HG03432 (cell line): ENCODE results near the gene KIRREL3.

ENCODE experiments used
- ATAC-seq: cut with Tn5 transposase; IDR thresholded peaks from one replicate; pipeline ENCODE4 v1.9.1; 2021; ENCODE audit warnings: mild to moderate bottlenecking, moderate library complexity; ENCODE audit not compliant: unreplicated experiment

Gene KIRREL3

DNA sequence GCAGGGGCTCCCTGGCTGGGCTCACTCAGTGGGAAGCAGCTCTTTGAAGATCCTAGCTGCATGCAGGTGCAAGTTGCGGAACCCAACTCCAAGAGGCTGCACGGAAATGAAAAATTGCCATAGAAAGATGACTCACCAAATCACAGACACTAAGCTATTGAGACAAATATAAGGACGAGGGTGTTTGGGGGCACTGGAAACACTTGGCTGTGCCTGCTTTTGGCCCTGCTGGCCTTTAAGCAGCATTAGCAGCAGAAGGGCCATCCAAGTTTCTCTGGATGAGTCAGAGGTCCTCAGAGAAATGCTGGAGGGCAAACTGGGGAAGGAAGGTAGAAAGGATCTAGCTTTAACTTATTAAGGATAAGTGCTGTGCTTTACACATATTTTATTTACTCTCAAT is 282.3 kb downstream of the KIRREL3 start:
- no peak for ATAC-seq

DNA sequence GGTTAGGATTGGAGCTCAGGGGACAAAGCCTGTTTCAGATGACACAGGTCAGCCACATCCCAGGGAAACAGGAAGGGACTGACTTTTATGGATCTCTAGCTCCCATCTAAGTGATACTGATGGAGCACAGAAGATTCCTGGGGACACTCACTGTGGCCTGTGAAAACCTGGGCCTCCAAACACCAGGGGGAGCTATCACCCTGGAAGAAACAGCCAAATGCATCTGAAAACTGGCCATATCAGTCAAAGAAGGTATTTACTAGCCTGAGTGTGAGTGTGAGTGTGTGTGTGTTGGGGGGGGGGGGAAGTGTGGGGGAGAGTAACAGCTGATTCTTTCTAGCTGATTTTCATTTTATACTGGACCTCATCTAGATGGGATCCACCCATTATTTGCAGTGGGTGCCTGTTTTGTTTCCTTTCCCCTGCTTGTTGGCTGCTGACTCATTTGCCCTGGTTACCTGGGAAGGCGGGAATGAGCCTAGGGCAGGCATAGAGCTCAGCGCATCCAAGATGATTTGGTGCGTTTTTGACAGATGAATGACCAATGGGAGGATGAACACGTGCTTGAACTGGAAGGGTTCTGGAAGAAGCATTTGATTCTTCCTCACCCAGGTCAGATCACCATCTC is 284.0 kb downstream of the KIRREL3 start:
- no peak for ATAC-seq

DNA sequence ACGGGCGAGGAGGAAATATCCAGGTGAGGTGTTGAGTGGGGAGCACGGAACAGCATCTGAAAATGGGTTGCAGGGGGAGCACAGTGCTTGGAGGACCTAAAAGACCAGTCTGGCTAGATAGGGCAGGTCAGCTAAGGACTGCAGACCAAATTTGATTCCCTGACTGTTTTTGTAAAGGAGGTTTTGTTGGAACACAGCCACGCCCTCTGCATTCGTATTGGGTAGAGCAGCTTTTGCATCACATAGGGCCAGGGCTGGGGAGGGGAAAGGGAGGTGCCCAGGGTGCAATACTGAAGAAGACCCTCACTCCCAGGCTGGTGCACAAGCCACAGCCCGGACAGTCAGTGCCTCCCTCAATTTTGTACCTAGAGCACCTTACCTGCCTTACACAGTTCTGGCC is 286.8 kb downstream of the KIRREL3 start:
- no peak for ATAC-seq

DNA sequence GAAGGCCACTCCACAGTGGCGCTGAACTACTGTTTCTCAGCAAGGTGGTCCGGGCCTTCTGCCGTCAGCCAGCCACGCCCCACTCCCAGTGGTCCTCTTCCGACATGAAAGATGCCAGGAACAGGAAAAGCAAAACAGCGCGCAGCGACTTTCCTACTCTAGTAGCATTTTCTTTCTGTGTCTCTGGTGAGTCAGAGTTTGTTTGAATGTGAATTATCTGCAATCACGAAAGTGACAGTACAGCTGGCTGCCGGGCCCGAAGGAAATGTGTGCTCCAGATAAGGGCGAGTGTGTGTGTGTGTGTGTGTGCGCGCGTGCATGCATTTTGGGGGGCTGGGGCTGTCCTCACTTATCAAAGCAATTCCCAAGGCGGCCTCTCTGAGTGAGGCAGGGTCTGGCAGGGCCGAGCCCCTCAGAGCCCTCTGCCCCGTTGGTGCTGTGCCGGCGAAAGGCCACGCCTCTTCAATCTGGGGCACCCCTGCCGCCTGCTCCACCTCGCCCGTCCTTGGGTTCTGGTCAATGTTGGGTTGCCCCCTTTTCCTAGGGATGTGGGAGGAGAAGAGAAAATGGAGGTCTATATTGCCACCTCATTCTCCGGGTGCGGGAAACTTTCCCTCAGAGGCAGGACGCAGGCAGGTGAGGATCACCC is 288.5 kb downstream of the KIRREL3 start:
- no peak for ATAC-seq

DNA sequence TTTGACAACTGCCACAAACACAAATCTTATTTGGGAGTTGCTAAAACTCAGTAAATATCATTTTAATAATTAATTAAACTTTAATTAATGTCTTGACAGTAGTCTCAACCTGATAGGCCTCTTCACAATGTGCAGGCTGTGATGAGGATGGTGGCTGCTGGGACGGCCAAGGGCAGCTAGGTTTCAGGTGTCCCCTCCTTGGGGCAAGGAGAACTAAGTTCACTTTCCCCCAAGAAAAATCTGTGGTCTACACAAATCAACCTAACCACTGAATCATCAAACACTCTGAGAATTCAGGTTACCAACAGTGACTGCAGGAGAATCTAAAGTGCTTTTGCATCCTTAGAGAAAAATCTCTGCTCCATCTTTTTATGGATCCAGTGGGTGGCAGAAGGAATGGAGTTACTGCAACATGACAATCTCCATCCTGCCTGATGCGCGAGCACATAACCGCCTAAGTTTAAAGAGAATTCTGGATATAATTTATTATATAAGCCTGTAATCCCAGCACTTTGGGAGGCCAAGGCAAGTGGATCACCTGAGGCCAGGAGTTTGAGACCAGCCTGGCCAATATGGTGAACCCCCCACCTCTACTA is 289.7 kb downstream of the KIRREL3 start:
- no peak for ATAC-seq

DNA sequence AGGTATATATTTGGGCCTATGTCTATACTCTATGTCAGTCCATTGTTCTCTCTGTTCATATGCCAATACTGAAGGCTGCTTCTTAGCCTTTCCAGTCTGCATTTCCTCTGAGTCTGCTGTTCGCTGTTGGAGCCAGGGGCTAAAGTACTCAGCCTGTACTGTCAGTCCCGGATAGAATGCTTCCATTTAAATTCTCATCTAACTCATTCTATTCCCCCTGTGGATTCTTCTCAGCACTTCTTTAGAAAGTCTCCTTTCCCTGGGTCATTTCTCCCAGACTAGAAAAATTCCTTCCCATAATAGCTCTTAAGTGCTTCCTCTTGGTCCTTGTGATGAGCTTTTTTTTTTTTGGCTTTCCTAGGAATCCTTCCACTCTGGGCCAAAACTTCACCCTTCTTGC is 293.1 kb downstream of the KIRREL3 start:
- no peak for ATAC-seq

DNA sequence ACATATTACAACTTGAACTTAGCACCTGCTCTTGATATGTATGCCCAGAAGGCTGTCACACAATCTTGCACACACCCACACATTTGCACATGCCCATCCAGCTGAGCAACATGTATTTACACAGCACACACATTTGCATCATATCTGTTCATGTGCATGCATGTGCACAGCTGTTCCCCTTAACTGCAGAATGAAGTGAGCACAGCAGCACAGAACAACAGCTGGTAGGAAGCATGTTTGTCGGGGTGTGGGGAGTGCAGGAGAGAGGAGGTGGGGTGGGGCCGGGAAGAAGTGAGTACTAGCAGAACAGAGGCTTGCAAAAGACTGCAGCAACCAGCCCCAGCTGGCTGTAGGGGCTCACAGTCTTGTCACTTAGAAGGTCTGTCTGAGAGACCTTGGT is 296.5 kb downstream of the KIRREL3 start:
- ATAC-seq, result no peak

DNA sequence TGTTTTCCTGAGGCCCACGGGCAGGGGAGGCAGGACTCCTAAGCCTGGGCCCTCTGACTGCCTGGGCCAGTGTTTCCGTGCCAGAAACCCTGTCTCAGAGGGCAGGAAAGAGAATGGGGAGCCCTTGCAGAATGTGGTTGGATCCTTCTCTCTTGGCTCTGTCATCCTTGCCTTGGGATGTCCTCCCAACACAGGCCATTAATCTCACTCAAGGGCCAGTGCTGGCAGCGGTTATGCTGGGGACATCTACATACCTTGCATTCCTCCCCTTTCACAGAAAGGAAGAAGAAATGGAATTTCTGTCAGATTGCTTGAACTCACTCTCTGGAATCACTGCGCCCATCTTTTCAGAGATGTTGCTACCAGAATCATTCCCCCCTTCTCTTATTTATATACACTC is 296.9 kb downstream of the KIRREL3 start:
- no peak for ATAC-seq

DNA sequence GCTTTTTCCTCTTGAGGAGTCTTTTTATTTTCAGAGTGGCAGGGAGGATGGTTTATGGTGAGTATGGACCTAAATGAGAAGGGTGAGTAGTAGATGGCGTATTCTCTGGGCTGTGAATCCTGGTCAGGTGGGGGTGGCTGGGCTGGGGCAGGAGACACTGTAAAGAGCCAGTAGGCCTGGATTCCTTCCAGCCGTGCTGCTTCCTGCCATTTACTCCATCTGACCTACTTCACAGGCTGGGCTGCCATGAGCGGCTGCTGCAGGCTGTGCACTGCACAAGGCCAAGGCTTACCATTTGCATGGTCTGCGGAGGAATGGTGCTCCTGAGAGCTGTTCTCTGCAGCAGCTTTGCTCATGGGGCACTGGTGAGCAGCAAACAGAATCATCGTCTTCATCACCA is 297.6 kb downstream of the KIRREL3 start:
- ATAC-seq, result no peak

DNA sequence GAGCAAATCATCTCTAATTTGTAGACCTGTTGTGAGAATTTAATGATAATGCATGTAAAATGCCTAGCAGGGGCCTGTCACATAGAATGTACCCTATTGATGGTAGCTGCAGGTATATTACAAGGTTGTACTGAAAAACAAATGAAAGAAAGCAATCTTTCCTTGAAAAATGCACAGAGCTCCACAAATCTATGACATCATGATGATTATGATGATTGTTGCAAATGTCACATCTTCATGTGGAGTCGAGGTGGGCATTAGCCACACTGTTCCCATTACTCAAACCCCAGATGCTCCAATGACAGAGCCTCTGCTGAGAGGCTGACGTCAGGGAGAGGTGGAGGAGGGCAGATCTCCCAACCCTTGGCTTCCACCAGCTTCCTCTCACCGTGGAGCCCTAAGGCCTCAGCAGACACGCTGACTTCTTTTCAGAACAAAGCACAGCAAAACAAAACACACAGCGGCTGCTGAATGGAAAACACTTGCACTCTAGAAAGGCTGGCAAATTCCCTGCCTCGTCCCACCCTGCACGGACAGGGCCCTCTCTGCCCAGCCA is 298.3 kb downstream of the KIRREL3 start:
- no peak for ATAC-seq

DNA sequence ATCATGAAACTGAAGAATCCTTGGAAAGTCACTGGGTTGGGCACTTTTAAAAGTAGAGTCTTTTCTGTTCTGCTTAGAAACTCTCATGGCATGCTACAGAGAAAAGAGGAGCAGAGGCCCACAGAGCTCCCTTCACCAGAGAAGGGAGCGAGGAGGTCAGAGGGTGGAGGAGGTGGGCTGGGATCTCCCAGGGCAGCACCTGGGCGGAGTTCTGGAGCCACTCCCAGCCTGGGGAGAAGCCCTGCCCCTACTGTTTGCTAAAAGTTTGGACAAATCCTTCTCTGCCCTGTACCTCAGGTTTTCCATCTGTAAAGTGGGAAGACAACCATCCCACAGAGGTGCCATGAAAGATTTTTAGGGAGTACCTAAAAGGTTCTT is 299.1 kb downstream of the KIRREL3 start:
- no peak for ATAC-seq

DNA sequence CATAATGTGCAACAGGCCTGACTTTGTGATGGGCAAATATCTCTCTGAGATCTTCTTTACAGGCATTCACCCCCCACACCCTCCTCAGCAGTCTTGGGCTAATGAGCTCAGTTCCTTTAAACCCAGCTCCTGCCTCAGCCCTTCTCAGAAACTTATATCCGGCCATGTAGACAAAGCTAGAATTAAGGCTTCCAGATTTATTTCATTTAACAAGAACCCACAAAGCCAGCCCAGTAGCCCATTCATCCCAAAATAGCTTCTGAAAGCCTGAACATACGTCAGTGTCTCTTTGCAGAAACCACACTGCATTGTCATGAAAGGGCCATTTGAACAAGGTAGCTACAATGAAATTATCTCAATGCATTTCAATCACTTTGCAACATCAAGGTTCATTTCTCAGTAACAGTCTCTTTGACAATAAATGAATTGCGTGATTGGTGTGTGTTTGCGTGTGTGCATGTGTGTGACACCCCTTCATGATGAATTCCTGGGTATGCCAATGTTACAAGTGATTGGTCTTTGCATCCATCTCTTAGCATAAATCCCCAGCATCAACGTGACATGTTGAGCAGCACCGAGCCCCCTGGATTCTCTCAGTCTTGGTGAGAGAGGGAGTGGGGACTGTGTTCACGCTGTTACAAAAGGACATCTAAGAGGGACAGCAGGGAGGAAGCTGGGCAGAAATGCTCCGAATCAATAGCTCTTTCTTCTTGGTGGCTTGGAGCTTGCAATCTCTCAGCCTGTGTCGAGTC is 299.6 kb downstream of the KIRREL3 start:
- ATAC-seq, result peak; percentile 84

DNA sequence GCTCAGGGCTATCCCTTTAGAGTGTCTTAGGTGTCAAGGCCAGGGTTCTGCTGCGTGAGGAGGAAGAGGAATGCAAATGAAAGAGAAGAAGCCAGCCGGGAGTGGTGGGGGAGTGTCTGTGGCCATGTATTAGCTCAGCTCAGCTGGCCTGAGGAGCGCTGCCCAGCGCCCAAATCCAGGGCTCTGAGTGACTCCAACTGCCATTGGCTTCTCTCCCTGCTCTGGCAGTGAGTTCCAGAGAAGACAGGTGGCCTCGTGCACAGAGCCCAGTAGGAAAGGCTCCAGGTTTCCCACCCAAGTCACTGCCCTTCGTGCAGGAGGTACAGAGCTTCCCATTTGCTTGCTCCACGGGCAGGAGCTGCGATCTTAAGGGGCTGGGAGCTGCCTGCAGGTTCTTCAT is 302.0 kb downstream of the KIRREL3 start:
- ATAC-seq, result no peak

DNA sequence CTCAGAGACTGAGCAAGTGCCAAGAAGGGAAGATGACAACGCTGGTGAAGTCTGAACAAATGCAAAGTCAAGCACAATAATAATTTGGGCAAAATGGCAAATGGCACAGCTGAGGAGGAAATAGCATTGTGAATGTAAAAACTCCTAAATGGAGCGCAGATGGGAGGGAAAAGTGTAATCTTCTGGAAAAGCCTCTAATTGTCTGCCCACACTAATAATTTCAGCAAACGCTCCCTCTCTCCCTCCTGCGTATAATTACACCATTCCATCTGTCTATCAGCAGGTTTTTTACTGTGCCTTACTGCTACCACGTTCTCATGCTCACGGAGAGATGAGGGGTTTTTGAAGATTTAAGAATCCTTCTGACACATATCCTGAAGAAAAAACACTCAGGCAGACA is 302.6 kb downstream of the KIRREL3 start:
- no peak for ATAC-seq

DNA sequence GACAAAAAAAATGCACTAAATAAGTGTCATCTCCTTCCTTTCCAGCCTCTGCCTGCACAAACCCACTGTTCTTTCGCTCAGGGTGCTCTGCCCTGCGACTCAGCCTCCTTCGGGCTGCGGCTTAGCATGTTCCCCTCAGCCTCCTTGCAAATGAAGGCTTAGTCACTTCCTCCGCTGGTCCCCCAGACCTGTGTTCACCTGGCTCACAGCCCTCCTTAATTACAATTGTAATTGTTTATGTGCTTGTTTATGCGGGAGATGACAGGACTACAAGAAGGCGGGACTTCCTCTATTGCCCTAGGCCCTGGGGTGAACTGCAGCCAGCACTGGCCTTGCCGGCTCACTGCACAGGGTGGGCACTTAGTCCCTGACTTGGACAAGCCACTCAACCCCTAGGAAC is 303.6 kb downstream of the KIRREL3 start:
- no peak for ATAC-seq

DNA sequence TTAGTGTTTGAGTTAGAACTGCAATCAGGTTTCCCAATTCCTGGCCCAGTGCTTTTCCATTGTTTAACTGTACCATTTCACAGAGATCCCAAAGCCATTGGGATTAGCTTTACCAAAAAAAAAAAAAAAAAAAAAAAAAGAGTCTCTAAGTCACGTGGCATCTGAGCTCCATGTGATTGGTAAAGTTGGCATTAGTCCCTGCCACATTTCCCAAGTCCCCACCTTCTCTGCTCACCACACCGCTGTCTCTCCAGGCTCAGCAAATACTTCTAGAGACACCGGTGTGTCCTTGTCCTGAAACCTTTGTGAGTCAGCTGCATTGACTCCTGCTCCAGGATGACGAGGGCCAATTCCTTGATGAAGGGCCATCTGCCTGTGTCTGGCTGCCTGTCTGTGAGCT is 305.3 kb downstream of the KIRREL3 start:
- ATAC-seq, result no peak

DNA sequence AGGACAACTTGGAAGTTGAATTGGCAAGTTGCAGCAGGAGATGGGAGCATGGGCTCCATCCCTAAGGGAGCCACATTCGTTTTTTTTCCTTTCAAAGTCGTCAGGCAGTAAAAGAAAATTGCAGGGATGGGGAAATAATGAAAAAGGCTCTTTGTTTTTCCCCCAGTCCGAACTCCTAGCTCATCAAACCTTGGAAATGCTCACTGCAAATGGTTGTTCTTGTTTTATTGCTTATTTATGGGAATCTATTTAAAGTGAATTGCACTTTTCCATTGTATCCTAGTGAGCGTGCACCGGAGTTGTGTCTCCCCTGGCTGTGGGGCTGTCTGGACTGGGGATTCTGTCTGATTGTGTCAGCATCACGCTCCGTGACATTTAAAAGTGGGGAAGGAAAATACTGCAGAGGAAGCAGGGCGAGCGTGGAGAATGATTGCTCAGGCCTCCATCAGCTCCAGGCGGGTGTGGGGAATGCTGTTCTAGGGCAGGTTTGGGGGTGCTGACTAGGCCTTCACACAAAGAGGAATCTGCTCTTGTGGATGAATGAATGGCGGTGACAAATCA is 306.4 kb downstream of the KIRREL3 start:
- ATAC-seq, result no peak

DNA sequence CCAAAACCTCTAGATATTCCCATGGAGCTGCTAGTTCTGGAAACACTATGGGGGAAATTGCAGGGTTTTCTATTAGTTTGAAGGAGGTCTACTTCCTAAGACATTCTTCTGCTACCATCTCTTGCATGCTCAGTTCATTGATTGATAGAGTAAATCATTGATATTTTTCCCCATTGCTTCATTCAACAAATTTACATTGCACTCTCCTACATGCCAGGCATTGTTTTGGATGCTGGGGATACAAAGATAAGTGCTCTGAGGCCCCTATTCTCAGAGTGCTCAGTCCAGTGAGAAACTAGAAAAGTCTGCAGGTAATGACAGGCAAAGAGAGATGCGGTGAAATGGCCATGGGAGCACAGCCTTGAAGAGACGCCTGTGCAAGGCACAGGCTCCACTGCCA is 313.1 kb downstream of the KIRREL3 start:
- no peak for ATAC-seq

DNA sequence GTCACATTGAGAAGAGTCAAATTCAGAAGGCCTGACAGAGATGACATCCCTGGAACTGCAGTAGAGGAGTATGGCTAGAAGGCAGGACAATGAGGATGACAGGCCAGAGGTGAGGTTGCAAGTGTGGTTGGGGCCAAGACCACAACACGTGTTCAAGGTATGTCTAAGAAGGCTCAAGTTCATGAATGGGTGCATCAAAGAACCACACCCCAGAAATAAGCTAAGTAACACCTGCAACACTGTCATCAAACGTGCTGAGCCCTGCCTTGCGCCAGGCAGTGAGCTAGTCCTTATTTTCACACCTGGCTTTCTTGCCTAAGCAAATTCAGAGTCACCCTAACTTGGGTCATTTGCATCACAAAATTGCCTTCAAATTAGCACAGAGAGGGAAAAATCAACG is 313.6 kb downstream of the KIRREL3 start:
- ATAC-seq, result no peak

DNA sequence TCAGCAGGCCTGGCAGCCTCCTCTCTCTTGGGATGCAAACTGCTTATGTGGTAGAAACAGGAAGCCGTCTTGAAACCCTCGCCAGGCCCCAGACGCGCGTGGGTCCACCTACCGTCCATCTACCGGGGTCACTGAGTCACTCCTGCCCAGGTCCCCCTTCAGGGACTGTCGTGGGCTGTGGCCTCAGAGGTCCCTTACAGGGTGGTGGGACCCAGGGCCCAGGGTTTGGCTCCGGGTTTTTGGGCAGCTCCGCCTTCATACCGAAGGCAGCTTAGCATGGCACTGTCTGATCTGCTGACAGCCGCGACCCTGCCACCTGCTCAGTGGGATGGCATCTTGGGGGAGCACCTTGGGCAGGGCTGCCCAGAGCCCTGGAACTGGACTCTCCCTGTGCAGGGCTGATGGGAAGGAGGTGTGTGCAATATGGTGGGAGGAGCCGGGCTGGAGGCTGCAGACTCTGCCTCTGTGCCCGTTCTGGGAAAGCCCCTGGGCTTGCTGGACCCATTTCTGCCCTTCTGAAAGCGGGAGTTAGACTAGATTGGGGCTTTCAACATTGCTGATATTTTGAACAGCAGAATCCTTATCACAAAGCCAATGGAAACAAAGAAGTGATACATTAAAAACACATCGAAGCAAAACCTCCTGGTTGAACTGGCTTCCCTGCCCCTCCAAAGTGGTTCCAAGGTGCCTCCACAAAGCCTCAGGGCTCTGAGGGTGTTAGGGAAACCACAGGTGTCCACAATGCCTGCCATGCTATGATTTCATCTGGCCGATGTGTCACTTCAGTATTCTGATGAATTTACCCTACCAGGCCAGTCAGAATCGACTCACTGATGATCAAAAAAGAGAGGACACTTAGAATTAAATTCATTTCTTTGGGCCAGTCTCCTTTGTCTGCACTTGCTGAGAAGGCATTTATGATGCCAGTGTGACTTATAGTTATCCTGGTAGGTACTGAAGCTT is 316.5 kb downstream of the KIRREL3 start:
- no peak for ATAC-seq
